ENCODE data around the gene MORN1.
"Not testable (repeated sequence)": the region's sequence is repeated elsewhere in the genome, so short reads cannot be mapped to it uniquely, and the experiment has no call there.

MORN1 gene

GRCh38 chr1:2341706-2342383 is 49.5 kb downstream of the MORN1 start:
- DNase-seq (ENCODE audit: low read depth in 1 of 2, low spot score in 1 of 2) = no peak

GRCh38 chr1:2340918-2341254 is 50.5 kb downstream of the MORN1 start:
- no peak for DNase-seq (ENCODE audit: low read depth in 1 of 2, low spot score in 1 of 2)

- no peak for DNase-seq (ENCODE audit: low read depth in 1 of 2, low spot score in 1 of 2)
Observed at GRCh38 chr1:2340086-2340917, 51.1 kb downstream of the MORN1 start.

- no peak for DNase-seq (ENCODE audit: low read depth in 1 of 2, low spot score in 1 of 2)
Observed at GRCh38 chr1:2339206-2340085, 51.9 kb downstream of the MORN1 start.

GRCh38 chr1:2337501-2337900 is 53.9 kb downstream of the MORN1 start:
- no peak for DNase-seq (ENCODE audit: low read depth in 1 of 2, low spot score in 1 of 2)

- DNase-seq (ENCODE audit: low read depth in 1 of 2, low spot score in 1 of 2) = no peak
Observed at GRCh38 chr1:2337081-2337480, 54.3 kb downstream of the MORN1 start.

GRCh38 chr1:2336499-2336898 is 54.9 kb downstream of the MORN1 start:
- DNase-seq (ENCODE audit: low read depth in 1 of 2, low spot score in 1 of 2) = no peak

- DNase-seq (ENCODE audit: low read depth in 1 of 2, low spot score in 1 of 2) = no peak
Observed at GRCh38 chr1:2335721-2336455, 55.5 kb downstream of the MORN1 start.

GRCh38 chr1:2334883-2335534 is 56.3 kb downstream of the MORN1 start:
- DNase-seq (ENCODE audit: low read depth in 1 of 2, low spot score in 1 of 2) = no peak

- no peak for DNase-seq (ENCODE audit: low read depth in 1 of 2, low spot score in 1 of 2)
Observed at GRCh38 chr1:2334366-2334765, 57.0 kb downstream of the MORN1 start.

GRCh38 chr1:2331580-2331979 is 59.8 kb downstream of the MORN1 start:
- DNase-seq (ENCODE audit: low read depth in 1 of 2, low spot score in 1 of 2) = not testable (repeated sequence)

GRCh38 chr1:2331200-2331544 is 60.2 kb downstream of the MORN1 start:
- DNase-seq (ENCODE audit: low read depth in 1 of 2, low spot score in 1 of 2) = no peak

GRCh38 chr1:2330519-2331199 is 60.7 kb downstream of the MORN1 start:
- no peak for DNase-seq (ENCODE audit: low read depth in 1 of 2, low spot score in 1 of 2)

- no peak for DNase-seq (ENCODE audit: low read depth in 1 of 2, low spot score in 1 of 2)
Observed at GRCh38 chr1:2330035-2330434, 61.3 kb downstream of the MORN1 start.

GRCh38 chr1:2328676-2329455 is 62.5 kb downstream of the MORN1 start:
- DNase-seq (ENCODE audit: low read depth in 1 of 2, low spot score in 1 of 2) = no peak

GRCh38 chr1:2327841-2328240 is 63.5 kb downstream of the MORN1 start:
- DNase-seq (ENCODE audit: low read depth in 1 of 2, low spot score in 1 of 2) = no peak

GRCh38 chr1:2327162-2327561 is 64.2 kb downstream of the MORN1 start:
- DNase-seq (ENCODE audit: low read depth in 1 of 2, low spot score in 1 of 2) = not testable (repeated sequence)

GRCh38 chr1:2326524-2326923 is 64.8 kb downstream of the MORN1 start:
- no peak for DNase-seq (ENCODE audit: low read depth in 1 of 2, low spot score in 1 of 2)
